HepG2 (cell line): ENCODE measurements around the gene DNASE1L2. TPM values are rescaled to one million over a fixed set of nuclear protein-coding genes. Genes with fewer than 3 reads are reported as not detected.

Source experiments
- ATF7 ChIP-seq, 2 experiments: fragments of 450-650 bp in 1 of 2; sonication (generic) in 1 of 2; formaldehyde crosslinking in 1 of 2; IDR thresholded peaks; 2 replicates each; pipeline versions ENCODE4 v1.4.0 to v1.6.1; 2016 to 2020; ENCODE audit warnings: antibody characterized with exemption in 1 of 2, mild to moderate bottlenecking in 1 of 2, missing genetic modification reagents in 1 of 2
- BATF2 ChIP-seq: sonication (generic); formaldehyde crosslinking; IDR thresholded peaks from 2 replicates; pipeline ENCODE4 v1.8.0; 2022; ENCODE audit warnings: mild to moderate bottlenecking, missing genetic modification reagents, moderate library complexity
- EED ChIP-seq: sonication (generic); formaldehyde crosslinking; IDR thresholded peaks from 2 replicates; pipeline ENCODE4 v1.5.0; 2020; ENCODE audit warnings: mild to moderate bottlenecking, missing genetic modification reagents
- GABPB1 ChIP-seq: IDR thresholded peaks from 2 replicates; pipeline ENCODE4 v1.6.1; 2016; ENCODE audit warnings: mild to moderate bottlenecking, missing genetic modification reagents, moderate library complexity, missing compliant biosample characterization
- IRF1 ChIP-seq: sonication (generic); formaldehyde crosslinking; IDR thresholded peaks from 2 replicates; pipeline ENCODE4 v1.4.0; 2020; ENCODE audit warnings: low read depth, mild to moderate bottlenecking, missing genetic modification reagents
- JARID2 ChIP-seq: sonication (generic); formaldehyde crosslinking; IDR thresholded peaks from 2 replicates; pipeline ENCODE4 v1.8.1; 2023; ENCODE audit warnings: missing genetic modification reagents, inconsistent platforms; ENCODE audit not compliant: insufficient replicate concordance
- KDM5B ChIP-seq: sonication (generic); formaldehyde crosslinking; IDR thresholded peaks from 2 replicates; pipeline ENCODE4 v1.4.0; 2020; ENCODE audit warnings: missing genetic modification reagents, mild to moderate bottlenecking, borderline replicate concordance
- NR2C2 ChIP-seq: sonication (generic); formaldehyde crosslinking; IDR thresholded peaks from 2 replicates; pipeline ENCODE4 v1.4.0; 2020; ENCODE audit warnings: missing genetic modification reagents, mild to moderate bottlenecking, moderate library complexity, borderline replicate concordance
- NR2F6 ChIP-seq, 2 experiments: IDR thresholded peaks; 2 replicates each; pipeline ENCODE4 v1.6.1; 2016; ENCODE audit warnings: antibody characterized with exemption in 1 of 2, mild to moderate bottlenecking in 1 of 2
- REL ChIP-seq: sonication (generic); formaldehyde crosslinking; conservative IDR thresholded peaks from 2 replicates; pipeline ENCODE4 v1.8.0; 2022; ENCODE audit warnings: mild to moderate bottlenecking, missing genetic modification reagents, moderate library complexity
- RFXANK ChIP-seq: IDR thresholded peaks from 2 replicates; pipeline ENCODE4 v1.6.1; 2016
- ZBTB44 ChIP-seq: sonication (generic); formaldehyde crosslinking; IDR thresholded peaks from 2 replicates; pipeline ENCODE4 v1.4.0; 2020; ENCODE audit warnings: missing genetic modification reagents
- ZNF282 ChIP-seq: fragments of 450-650 bp; IDR thresholded peaks from 2 replicates; pipeline ENCODE4 v1.6.1; 2018; ENCODE audit not compliant: partially characterized antibody
- ZNF318 ChIP-seq: sonication (generic); formaldehyde crosslinking; IDR thresholded peaks from 2 replicates; pipeline ENCODE4 v1.4.0; 2020; ENCODE audit warnings: mild to moderate bottlenecking, missing genetic modification reagents
- ZNF614 ChIP-seq: IDR thresholded peaks from 2 replicates; pipeline ENCODE4 v1.6.1; 2018; ENCODE audit warnings: missing biosample characterization, missing genetic modification reagents, inconsistent platforms, borderline replicate concordance
- ZNF792 ChIP-seq: IDR thresholded peaks from 2 replicates; pipeline ENCODE4 v1.6.1; 2016
- ZSCAN22 ChIP-seq: sonication (generic); formaldehyde crosslinking; IDR thresholded peaks from 2 replicates; pipeline ENCODE4 v1.4.0; 2020; ENCODE audit warnings: mild to moderate bottlenecking, missing genetic modification reagents
- ZSCAN25 ChIP-seq: sonication (generic); formaldehyde crosslinking; IDR thresholded peaks from 2 replicates; pipeline ENCODE4 v1.8.0; 2022; ENCODE audit warnings: mild to moderate bottlenecking, missing genetic modification reagents
- polyA plus RNA-seq, 8 experiments: library from polyadenylated mRNA; depleted of rRNA in 3 of 8; stranded (reverse) in 7 of 8; unstranded in 1 of 8; fragments of >200 nt; fragmentation: Illumina TruSeq in 4 of 8; extraction: Trizol in 4 of 8; gene quantifications; 2 replicates each; pipeline versions ENCODE4 v1.2.1 to v1.2.3, GENCODE V29; 2011 to 2016; ENCODE audit warnings: low read depth in 4 of 8, missing spikeins in 1 of 8, mixed read lengths in 1 of 8; ENCODE audit not compliant: insufficient read depth in 1 of 8
- total RNA-seq, 5 experiments: library from RNA; depleted of rRNA; stranded (reverse); fragments of >200 nt; fragmentation: Illumina TruSeq; extraction: Trizol; gene quantifications; 2 replicates each; pipeline ENCODE4 v1.2.3, GENCODE V29; 2016; ENCODE audit warnings: low read depth in 1 of 5

Gene DNASE1L2
- total and polyA plus RNA-seq, 2 of the 13 experiments (the other 11 are each of a cell fraction or from before 2014, with no cell fraction given), result 0.44 to 0.50 TPM

GRCh38 chr16:2205967-2206313, 30.3 kb upstream of the DNASE1L2 start (continued):
- TF ChIP-seq ZNF318 (CRISPR knock-in tag) (no peak), IRF1 (CRISPR knock-in tag) (0 out of 2 replicates have a peak, but pooled peaks have one; percentile 13), ZSCAN25 (CRISPR knock-in tag) (no peak), ZNF614 (CRISPR knock-in tag) (no peak; the same call in 1 of the 2 replicates), ZSCAN22 (CRISPR knock-in tag) (peak; percentile 74; the same call in 1 of the 2 replicates), NR2C2 (CRISPR knock-in tag) (peak; percentile 79; the same call in 1 of the 2 replicates), RFXANK (CRISPR knock-in tag) (no peak), EED (no peak), ZNF282 (no peak), GABPB1 (CRISPR knock-in tag) (no peak), JARID2 (peak; percentile 31), ZNF792 (CRISPR knock-in tag) (0 out of 2 replicates have a peak, but pooled peaks have one; percentile 12), KDM5B (peak; percentile 18; the same call in 1 of the 2 replicates), ATF7 (IDR thresholded peaks at IDR 0.05) (no peak), ATF7 (CRISPR knock-in tag; IDR thresholded peaks at IDR 0.05) (0 out of 2 replicates have a peak, but pooled peaks have one; percentile 26), REL (CRISPR knock-in tag) (peak; percentile 14; the same call in 1 of the 2 replicates), NR2F6 (IDR thresholded peaks at IDR 0.05) (peak; percentile 53; the same call in 1 of the 2 replicates), NR2F6 (CRISPR knock-in tag; IDR thresholded peaks at IDR 0.05) (peak; percentile 53; the same call in 1 of the 2 replicates), BATF2 (CRISPR knock-in tag) (peak; percentile 15), ZBTB44 (CRISPR knock-in tag) (no peak)
